Stimulated activated CD4-positive, alpha-beta T cell treated with anti-CD3 and anti-CD28 coated beads, TNF-alpha, amount 100 ng/mL, for 1 hour (primary cell): Measurements from ENCODE around the gene GPR15LG.
A peak's percentile ranks its signal among the peaks of the same experiment; 100 is the strongest.
"Not testable (repeated sequence)": the region's sequence is repeated elsewhere in the genome, so short reads cannot be mapped to it uniquely, and the experiment has no call there.

ENCODE experiments used
- DNase-seq, 3 donors: peaks; one replicate each; pipeline ENCODE4 v3.0.0-alpha.2; 2020; ENCODE audit warnings: low read depth in 3 of 3, low spot score in 1 of 3

The GPR15LG gene

GRCh38 chr10:84173501-84173929, at the start of gene GPR15LG:
Gene GPR15LG, plus strand, starts transcription at chr10:84173801. Its CDS starts 51 bp downstream, at chr10:84173852.
- no peak for DNase-seq

GRCh38 chr10:84125910-84126784, 47.5 kb upstream of the GPR15LG start:
- DNase-seq, result not testable (repeated sequence)

DNA sequence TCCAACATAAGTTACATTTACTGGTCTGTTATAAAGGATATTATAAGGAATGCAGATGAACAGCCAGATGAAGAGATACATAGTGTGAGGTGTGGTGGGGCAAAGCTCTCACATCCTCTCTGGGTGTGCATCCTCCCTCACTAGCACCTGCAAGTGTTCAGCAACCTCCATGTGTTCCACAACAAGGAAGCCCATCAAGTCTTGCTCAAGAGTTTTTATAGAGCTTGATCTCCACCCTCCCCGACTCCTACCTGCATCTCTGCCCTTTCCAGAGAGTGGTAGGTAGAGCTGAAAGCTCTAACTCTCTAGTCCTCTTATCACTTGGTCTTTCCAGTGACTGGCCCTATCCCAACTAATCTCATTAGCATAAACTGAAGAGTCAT, 46.8 kb upstream of the GPR15LG start:
- DNase-seq, result no peak

GRCh38 chr10:84135836-84136235, 37.8 kb upstream of the GPR15LG start:
- no peak for DNase-seq

- DNase-seq, result no peak
Measured at GRCh38 chr10:84137811-84138210, 35.8 kb upstream of the GPR15LG start.

GRCh38 chr10:84138478-84139125, 35.0 kb upstream of the GPR15LG start:
- peak in 2 of 3 donors; percentile 10 to 29 for DNase-seq

DNA sequence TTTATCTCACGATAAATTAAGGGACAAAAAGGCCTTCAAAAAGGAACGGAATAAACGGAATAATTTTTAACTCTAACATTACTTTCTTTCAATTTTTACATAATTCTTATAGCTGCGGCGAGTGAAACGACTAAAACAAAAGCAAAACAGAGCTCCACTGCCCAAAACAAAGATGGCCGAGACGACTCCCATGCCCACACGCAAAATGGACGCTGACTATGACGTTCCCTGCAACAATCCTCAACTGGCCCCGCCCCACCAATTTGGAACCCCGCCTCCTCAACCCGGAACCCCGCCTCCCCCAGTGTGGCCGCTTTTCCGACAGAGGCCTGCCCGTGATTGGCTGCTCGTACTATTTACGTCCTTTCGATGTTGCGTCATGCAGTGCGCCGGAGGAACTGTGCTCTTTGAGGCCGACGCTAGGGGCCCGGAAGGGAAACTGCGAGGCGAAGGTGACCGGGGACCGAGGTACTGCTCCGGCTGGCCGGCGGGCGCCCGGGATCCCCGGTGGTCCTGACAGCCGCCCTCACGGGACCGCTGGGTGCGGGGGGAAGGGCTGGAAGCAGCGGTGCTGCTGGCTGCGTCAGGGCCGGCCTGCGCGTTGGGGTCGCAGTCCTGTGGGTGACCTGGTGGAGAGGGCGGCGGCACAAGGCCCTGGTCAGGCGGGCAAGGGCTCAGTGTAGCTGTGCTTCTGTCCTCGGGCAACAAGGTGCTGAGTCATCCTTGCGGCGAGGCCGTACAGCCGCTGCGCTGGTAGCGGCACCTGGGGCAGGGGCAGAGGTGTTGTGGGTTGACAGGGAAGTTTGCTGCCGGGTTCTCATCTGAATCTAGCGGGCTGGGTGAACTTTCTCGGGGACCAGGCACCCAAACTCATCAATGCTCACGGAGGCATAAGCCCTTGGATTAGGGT, 34.2 kb upstream of the GPR15LG start, which contains the start of gene GHITM:
GHITM (plus strand) TSS at position 384 of the 910 bp plus-strand sequence. CDS start 1,992 bp downstream, outside the sequence.
- peak; percentile 97 to 100 (median 99) for DNase-seq

- DNase-seq, result no peak
Measured at GRCh38 chr10:84140036-84140379, 33.6 kb upstream of the GPR15LG start.

GRCh38 chr10:84147347-84147746, 26.3 kb upstream of the GPR15LG start:
- no peak for DNase-seq

DNA sequence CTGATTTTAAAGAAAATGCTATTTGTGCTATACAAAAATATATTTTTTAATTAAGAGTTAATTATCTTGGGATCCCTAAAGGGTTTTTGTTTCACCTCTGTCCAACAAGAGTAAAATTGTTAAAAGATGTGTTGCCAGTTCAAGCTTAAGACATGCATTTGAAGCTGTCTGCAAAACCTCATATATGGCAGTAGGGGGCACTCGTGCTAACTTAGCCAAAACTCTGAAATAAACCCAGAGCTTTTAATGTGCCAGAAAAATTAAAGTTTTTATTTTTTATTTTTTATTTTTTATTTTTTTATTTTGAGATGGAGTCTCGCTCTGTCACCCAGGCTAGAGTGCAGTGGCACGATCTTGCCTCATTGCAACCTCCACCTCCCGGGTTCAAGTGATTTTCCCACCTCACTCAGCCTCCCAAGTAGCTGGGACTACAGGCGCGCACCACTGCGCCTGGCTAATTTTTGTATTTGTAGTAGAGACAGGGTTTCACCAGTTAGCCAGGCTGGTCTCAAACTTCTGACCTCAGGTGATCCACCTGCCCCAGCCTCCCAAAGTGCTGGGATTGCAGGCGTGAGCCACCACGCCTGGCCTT, 25.5 kb upstream of the GPR15LG start:
- DNase-seq, result not testable (repeated sequence)

- DNase-seq, result no peak
Measured at GRCh38 chr10:84149854-84150253, 23.7 kb upstream of the GPR15LG start.

DNA sequence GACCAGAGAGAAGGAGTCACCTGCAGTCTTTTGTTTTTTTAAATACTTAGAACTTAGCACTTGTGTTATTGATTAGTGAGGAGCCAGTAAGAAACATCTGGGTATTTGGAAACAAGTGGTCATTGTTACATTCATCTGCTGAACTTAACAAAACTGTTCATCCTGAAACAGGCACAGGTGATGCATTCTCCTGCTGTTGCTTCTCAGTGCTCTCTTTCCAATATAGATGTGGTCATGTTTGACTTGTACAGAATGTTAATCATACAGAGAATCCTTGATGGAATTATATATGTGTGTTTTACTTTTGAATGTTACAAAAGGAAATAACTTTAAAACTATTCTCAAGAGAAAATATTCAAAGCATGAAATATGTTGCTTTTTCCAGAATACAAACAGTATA, 20.8 kb upstream of the GPR15LG start:
- DNase-seq, result no peak

DNA sequence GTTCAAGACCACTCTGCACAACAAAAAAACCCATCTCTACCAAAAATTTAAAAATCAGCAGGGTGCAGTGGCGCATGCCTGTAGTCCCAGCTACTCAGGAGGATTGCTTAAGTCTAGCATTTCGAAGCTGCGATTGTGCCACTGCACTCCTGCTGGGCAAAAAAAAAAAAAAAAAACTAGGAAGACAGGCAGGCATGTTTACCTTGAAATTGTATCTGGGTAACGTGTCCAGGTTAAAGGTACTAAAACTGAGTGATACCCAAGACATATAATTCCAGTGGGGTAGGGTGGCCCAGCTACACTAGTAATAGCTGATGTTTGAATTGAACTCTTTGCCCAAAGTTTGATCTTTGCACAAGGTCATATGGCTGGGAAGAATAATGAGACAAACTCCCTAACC, 18.1 kb upstream of the GPR15LG start:
- no peak for DNase-seq

DNA sequence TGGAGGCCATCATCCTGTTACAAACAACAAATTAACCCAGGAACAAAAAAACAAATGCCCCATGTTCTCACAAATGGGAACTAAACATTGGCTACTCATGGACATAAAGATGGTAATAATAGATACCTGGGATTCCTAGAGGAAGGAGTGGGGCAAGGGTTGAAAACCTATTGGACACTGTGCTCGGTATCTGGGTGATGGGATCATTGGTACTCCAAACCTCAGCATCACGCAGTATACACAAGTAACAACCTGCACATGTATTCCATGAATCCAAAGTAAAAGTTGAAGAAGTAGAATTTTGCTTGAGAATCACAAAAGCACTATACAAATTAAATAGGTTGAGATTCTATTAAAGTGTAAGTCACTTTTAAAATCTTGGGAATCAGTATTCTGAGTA, 17.6 kb upstream of the GPR15LG start:
- DNase-seq, result no peak

DNA sequence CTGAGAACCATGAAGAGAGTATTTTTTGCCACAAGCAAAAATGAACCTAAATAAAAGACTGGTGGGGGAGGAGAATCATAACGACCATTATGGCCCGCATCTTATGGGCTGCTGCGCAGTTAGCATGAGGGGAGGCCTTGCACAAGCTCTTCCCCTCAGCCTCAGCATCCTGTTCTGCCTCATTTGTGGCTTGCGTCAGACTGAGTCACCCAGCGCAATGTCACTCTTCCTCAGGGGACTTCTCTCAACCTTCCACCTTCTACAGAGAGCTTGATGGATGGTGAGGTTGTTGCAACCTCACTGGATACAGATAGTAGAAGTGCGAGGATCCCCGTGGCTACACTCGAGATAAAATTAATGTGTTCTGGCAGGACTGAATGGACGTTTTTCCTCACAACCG, 16.8 kb upstream of the GPR15LG start:
- DNase-seq, result no peak

- no peak for DNase-seq
Measured at GRCh38 chr10:84158061-84158460, 15.5 kb upstream of the GPR15LG start.

DNA sequence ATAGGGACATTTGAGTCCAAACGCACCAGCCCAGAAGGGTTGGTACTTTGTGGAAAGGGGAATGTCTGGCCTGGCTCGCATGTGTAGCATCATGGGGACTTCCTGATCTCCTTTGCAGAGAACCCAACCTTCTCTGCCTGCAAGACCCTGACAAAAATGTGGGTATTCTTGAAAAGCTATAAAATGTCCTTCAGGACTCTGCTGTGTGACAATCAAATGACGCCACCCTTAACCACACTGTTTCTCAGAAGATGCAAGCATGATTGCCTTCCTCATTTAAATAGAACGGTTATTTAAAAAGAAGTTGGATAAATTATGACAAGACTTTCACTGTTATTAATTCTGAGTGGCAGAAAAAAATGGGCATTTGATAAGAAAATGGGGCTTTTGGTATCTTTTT, 15.1 kb upstream of the GPR15LG start:
- no peak for DNase-seq

GRCh38 chr10:84159076-84159685, 14.4 kb upstream of the GPR15LG start:
- no peak for DNase-seq

DNA sequence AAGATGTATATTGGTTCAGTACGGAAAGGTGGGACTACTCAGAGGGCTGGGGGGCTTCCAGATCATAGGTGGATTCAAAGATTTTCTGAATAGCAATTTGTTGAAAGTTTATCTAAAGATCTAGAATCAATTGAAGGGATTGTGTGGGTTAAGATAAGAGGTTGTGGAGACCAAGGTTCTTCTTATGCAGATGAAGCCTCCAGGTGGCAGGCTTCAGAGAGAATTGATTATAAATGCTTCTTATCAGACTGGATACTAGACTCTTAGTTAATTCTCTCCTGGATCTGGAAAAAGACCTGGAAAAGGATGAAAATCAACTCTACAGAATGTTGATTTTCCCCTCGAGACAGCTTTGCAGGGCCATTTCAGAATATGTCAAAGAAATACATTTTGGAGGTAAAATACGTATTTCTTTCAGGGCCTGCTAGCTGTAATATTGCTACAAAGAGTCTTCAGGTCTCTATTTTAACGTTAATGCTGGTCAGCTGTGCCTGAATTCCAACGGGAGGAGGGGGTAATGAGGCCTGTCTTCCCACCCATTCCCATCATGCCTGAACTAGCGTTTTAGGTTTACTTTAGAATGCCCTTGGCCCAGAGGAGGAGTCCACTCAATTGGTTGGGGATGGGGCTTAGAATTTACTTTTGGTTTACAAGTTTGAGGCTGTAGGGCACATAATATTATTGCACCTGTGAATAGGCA, 12.8 kb upstream of the GPR15LG start:
- no peak for DNase-seq

DNA sequence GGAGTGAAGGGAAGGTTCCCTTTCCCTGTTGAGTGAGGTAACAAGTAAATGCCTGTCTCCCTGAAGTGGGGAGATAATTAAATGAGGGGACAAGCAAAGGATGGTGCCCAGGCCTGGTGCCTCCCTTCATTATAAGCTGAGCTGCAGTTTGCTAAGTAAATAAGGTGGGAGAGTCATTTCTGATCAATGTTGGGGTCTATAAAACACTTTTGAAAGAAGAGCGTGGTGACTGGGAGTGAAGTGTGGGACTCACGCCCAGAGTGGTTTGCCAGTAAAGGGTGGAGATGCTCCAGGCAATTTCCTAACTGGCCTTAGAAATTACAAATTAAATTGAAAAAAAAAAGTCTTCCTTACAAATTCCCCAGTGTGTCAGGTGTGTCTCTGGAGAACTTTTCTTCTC, 9.6 kb upstream of the GPR15LG start:
- no peak for DNase-seq
